Endothelial cell of umbilical vein (primary cell): ENCODE data around the gene CETP. TPM values are rescaled to one million over a fixed set of nuclear protein-coding genes. Genes with fewer than 3 reads are reported as not detected.

Source experiments
- BruUV-seq: library from RNA; stranded (reverse); fragments of 400-500 nt; replicated peaks from 2 replicates; lab custom pipeline; 2021; lab: Mats Ljungman, UMichigan
- CTCF ChIA-PET: fragments of 300-600, 350-600 bp; sonication (Branson Sonifier 250); formaldehyde crosslinking; loops from one replicate; lab custom pipeline; 2021; ENCODE audit warnings: antibody characterized with exemption, inconsistent platforms; lab: Charles Lee
- POLR2A ChIA-PET: fragments of 300-600, 350-600 bp; sonication (Branson Sonifier 250); formaldehyde crosslinking; loops from one replicate; lab custom pipeline; 2021; ENCODE audit warnings: antibody characterized with exemption, inconsistent platforms; lab: Charles Lee
- DNase-seq: peaks from one replicate; pipeline ENCODE4 v3.0.0-alpha.2; 2011; ENCODE audit warnings: low read depth, low spot score
- FAIRE-seq: peaks from 2 replicates; lab custom pipeline; 2011; peaks lifted over from hg19 to GRCh38; lab: Jason Lieb, UNC
- H2AFZ ChIP-seq: 2 replicates; pipeline ENCODE4 v1.6.0; 2012; ENCODE audit warnings: low read depth, low read length, control low read depth, inconsistent platforms
- H3K27ac ChIP-seq: 2 replicates; pipeline ENCODE4 v1.5.1; 2011; ENCODE audit warnings: low read depth, mild to moderate bottlenecking, control low read depth, low read length, moderate library complexity; ENCODE audit not compliant: insufficient read depth
- H3K27me3 ChIP-seq, 2 experiments: 2 replicates each; pipeline versions ENCODE4 v1.6.0 to v1.6.1; 2011; ENCODE audit warnings: low read length in 2 of 2, mixed read lengths in 1 of 2; ENCODE audit not compliant: control insufficient read depth in 2 of 2, insufficient read depth in 2 of 2
- H3K36me3 ChIP-seq, 2 experiments: 2 replicates in 1 of 2; 3 replicates in 1 of 2; pipeline ENCODE4 v1.5.1; 2011; ENCODE audit warnings: low read length in 2 of 2, mild to moderate bottlenecking in 1 of 2, moderate library complexity in 1 of 2; ENCODE audit not compliant: control insufficient read depth in 2 of 2, insufficient read depth in 2 of 2; ENCODE audit errors: extremely low read depth in 1 of 2
- H3K4me1 ChIP-seq: 3 replicates; pipeline ENCODE4 v1.5.1; 2011; ENCODE audit warnings: mild to moderate bottlenecking, low read length; ENCODE audit not compliant: control insufficient read depth, insufficient read depth; ENCODE audit errors: extremely low read depth
- H3K4me2 ChIP-seq: 2 replicates; pipeline ENCODE4 v1.6.1; 2011; ENCODE audit warnings: low read length, control low read depth, mixed read lengths; ENCODE audit not compliant: insufficient read depth
- H3K4me3 ChIP-seq, 3 experiments: fragments of 200-600 bp in 1 of 3; sonication (generic), shearing (Covaris generic) in 1 of 3; replicated peaks in 1 of 3; 2 replicates each; pipeline ENCODE4 v1.5.1; 2011 to 2016; ENCODE audit warnings: control low read depth in 3 of 3, low read length in 3 of 3, mild to moderate bottlenecking in 2 of 3, inconsistent platforms in 1 of 3, low read depth in 1 of 3, moderate library complexity in 1 of 3; ENCODE audit not compliant: insufficient read depth in 1 of 3
- H3K79me2 ChIP-seq: 2 replicates; pipeline ENCODE4 v1.6.0; 2012; ENCODE audit warnings: low read length, inconsistent platforms; ENCODE audit not compliant: control insufficient read depth, insufficient read depth
- H3K9ac ChIP-seq: replicated peaks from 2 replicates; pipeline ENCODE3; 2011; ENCODE audit warnings: low read length, control low read depth; ENCODE audit not compliant: insufficient read depth; ENCODE audit errors: extremely low read depth
- H3K9me1 ChIP-seq: replicated peaks from 3 replicates; pipeline ENCODE4 v1.6.0; 2011; ENCODE audit warnings: mild to moderate bottlenecking, low read length; ENCODE audit not compliant: control insufficient read depth, insufficient read depth; ENCODE audit errors: extremely low read depth
- H3K9me3 ChIP-seq: replicated peaks from 2 replicates; pipeline ENCODE4 v1.5.1; 2012; ENCODE audit warnings: low read length, inconsistent platforms; ENCODE audit not compliant: control insufficient read depth, insufficient read depth
- H4K20me1 ChIP-seq: replicated peaks from 2 replicates; pipeline ENCODE3; 2011; ENCODE audit warnings: mild to moderate bottlenecking, low read length; ENCODE audit not compliant: control insufficient read depth, insufficient read depth; ENCODE audit errors: extremely low read depth
- CTCF ChIP-seq, 2 donors: IDR thresholded peaks; 1 replicate in 1 of 2; 2 replicates in 1 of 2; pipeline ENCODE4 v1.5.1; 2011; ENCODE audit warnings: low read length in 2 of 2, mild to moderate bottlenecking in 2 of 2, moderate library complexity in 2 of 2, control low read depth in 1 of 2, inconsistent platforms in 1 of 2, low read depth in 1 of 2; ENCODE audit not compliant: insufficient read depth in 1 of 2; ENCODE audit errors: extremely low read depth in 1 of 2
- EZH2 ChIP-seq: IDR thresholded peaks from 2 replicates; pipeline ENCODE4 v1.6.1; 2012; ENCODE audit warnings: borderline replicate concordance, low read depth, mild to moderate bottlenecking, moderate library complexity, low read length, inconsistent platforms; ENCODE audit not compliant: severe bottlenecking
- FOS ChIP-seq: IDR thresholded peaks from 2 replicates; pipeline ENCODE4 v1.6.1; 2011; ENCODE audit warnings: mild to moderate bottlenecking, low read length, moderate library complexity, borderline replicate concordance; ENCODE audit not compliant: insufficient read depth
- JUN ChIP-seq: IDR thresholded peaks from 2 replicates; pipeline ENCODE4 v1.6.1; 2011; ENCODE audit warnings: borderline replicate concordance, low read depth; ENCODE audit not compliant: insufficient read length, insufficient read depth
- MAX ChIP-seq: IDR thresholded peaks from 2 replicates; pipeline ENCODE4 v1.6.1; 2011; ENCODE audit not compliant: insufficient read depth, insufficient read length
- MYC ChIP-seq: IDR thresholded peaks from one replicate; pipeline ENCODE4 v1.6.1; 2011; ENCODE audit warnings: mild to moderate bottlenecking, low read depth, low read length
- POLR2A ChIP-seq: IDR thresholded peaks from 2 replicates; pipeline ENCODE4 v1.6.1; 2012; ENCODE audit warnings: low read depth, mild to moderate bottlenecking, control low read depth, low read length
- POLR2AphosphoS5 ChIP-seq: IDR thresholded peaks from 2 replicates; pipeline ENCODE4 v1.6.1; 2012; ENCODE audit warnings: low read depth, mild to moderate bottlenecking, control low read depth, low read length, moderate library complexity; ENCODE audit not compliant: insufficient read depth
- dilution Hi-C: fragments of 300-500 bp; cut with MboI; formaldehyde crosslinking; loops from one replicate; pipeline ENCODE4 v1.15.0; 2019; ENCODE audit warnings: low sequenced_read_pairs; ENCODE audit not compliant: extremely low pct_ligation_motif_present
- intact Hi-C: fragments of 100-400 bp; cut with micrococcal nuclease; formaldehyde crosslinking; loops from one replicate; pipeline ENCODE4 v1.10.0; 2022
- polyA plus RNA-seq, 4 experiments: library from polyadenylated mRNA; depleted of rRNA in 3 of 4; stranded (reverse) in 3 of 4; unstranded in 1 of 4; fragments of >200 nt; gene quantifications; 2 replicates each; pipeline versions ENCODE4 v1.2.1 to v1.2.3, GENCODE V29; 2011 to 2012; ENCODE audit warnings: missing spikeins in 1 of 4
- total RNA-seq: library from RNA; stranded (reverse); gene quantifications from 2 replicates; pipeline ENCODE4 v1.2.3, GENCODE V29; 2021

The CETP gene
- total and polyA plus RNA-seq, 2 donors (not counting 3 experiments of a cell fraction or from before 2014, with no cell fraction given): 2.2 to 2.8 TPM

GRCh38 chr16:56946767-56947603 lies 14.8 kb upstream of the CETP start:
- H3K27me3 ChIP-seq: no peaks in the 10 kb centered on the region
- FAIRE-seq (no peak), DNase-seq (no peak)
- H3K9me3 ChIP-seq: no peaks in the 10 kb centered on the region
- H3K27ac ChIP-seq: no peak overlapping the region
- BruUV-seq: no TSS peak
- intact Hi-C loops: no loop called here
- no peaks in the 10 kb centered on the region for H3K4me1 ChIP-seq
- H3K9ac ChIP-seq: no peak overlapping the region
- H3K36me3 ChIP-seq: peaks cover 16 to 27% of the 10 kb centered on the region in 2 experiments
- TF ChIP-seq MAX: no peak
- TF ChIP-seq FOS: no peak
- TF ChIP-seq JUN: no peak
- TF ChIP-seq POLR2AphosphoS5: no peak
- no peak for TF ChIP-seq CTCF (IDR thresholded peaks at IDR 0.05; ENCODE audit: extremely low read depth in 1 of 2, insufficient read depth in 1 of 2, low read depth in 1 of 2, low read length in 2 of 2)
- no peak for TF ChIP-seq MYC
- TF ChIP-seq POLR2A: no peak
- no peak for TF ChIP-seq EZH2
- H3K9me1 ChIP-seq: no peaks in the 10 kb centered on the region
- H2AFZ ChIP-seq: no peak overlapping the region
- H4K20me1 ChIP-seq: no peaks in the 10 kb centered on the region
- no peak overlapping the region for H3K4me2 ChIP-seq
- dilution Hi-C loops: no loop called here
- POLR2A ChIA-PET: interaction anchor here (0.6 kb wide), 1 partner anchor 9 kb away, joined by 4 read pairs; no protein-coding TSS in a partner anchor
- H3K79me2 ChIP-seq: no peaks in the 10 kb centered on the region
- CTCF ChIA-PET: interaction anchor here (1.3 to 2.0 kb wide), 5 partner anchors 8 to 154 kb away, joined by 4 to 9 read pairs (median 6); partner anchors contain the start of gene CETP
- H3K4me3 ChIP-seq: no peak overlapping the region
